HTR-8/SVneo (cell line): ENCODE measurements around the gene UBE2O.

Experiments used
- DNase-seq: peaks from one replicate; pipeline ENCODE4 v3.0.0; 2011; ENCODE audit warnings: low spot score, mixed read lengths; ENCODE audit not compliant: insufficient read length
- FAIRE-seq: peaks from 2 replicates; lab custom pipeline; 2011; peaks lifted over from hg19 to GRCh38; lab: Jason Lieb, UNC

Gene UBE2O

DNA sequence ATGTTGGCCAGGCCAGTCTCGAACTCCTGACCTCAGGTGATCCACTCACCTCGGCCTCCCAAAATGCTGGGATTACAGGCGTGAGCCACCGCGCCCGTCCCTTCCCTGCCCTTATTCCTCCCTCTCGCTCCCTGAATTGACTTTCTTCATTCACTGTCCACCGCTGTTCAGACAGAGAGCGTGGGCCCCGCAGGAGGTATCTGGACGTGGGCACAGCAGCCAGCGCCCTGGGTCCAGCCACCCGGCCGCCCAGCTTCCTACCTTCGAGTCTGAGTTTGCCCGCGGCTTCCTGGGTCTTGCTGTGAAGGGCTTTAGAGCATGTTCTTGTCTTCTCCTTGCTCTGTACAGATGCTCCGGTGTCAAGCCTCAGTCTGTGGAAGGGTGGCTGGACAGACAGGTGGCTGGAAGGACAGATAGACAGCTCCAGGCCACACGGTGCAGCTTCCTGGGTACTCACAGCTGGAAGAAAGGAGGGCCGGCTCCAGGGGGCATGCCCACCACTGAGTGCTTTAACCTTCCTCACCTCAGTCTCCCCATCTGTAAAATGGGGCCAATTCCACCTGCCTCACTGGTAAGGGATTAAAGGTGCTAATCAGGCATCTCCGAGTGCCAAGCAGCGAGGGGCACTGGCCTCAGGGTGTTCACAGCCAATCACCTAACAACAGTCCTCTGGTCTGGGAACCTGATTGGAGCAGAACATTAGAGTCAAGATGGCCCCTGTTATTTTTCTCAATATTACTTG is 34.7 kb upstream of the UBE2O start:
- DNase-seq: no peak
- no peak for FAIRE-seq

DNA sequence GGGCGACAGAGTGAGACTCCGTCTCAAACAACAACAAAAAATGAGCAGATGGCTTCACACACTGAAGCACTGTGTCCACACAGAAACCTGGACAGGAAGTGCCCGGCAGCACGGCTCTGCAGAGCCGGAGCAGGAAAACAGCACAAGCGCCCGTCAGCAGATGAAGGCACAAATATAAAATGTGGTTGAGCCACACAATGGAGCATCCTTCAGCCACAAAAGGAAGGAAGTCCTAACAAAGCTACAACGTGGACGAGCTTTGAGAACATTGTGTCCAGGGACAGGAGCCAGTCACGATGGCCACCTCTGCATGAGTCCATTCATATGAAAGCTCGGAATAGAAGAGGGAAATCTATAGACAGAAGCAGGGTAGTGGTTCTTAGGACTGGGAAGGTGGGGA is 32.6 kb upstream of the UBE2O start:
- no peak for DNase-seq

GRCh38 chr17:76484228-76484725 is 31.3 kb upstream of the UBE2O start:
- FAIRE-seq: no peak

More for the DNA sequence above, 32.6 kb upstream of the UBE2O start:
- no peak for FAIRE-seq

GRCh38 chr17:76481071-76481655 is 28.2 kb upstream of the UBE2O start:
- no peak for DNase-seq
- FAIRE-seq: no peak

More at GRCh38 chr17:76484228-76484725, 31.3 kb upstream of the UBE2O start:
- DNase-seq: no peak

- no peak for DNase-seq
- no peak for FAIRE-seq
Observed at GRCh38 chr17:76480632-76481031, 27.7 kb upstream of the UBE2O start.

DNA sequence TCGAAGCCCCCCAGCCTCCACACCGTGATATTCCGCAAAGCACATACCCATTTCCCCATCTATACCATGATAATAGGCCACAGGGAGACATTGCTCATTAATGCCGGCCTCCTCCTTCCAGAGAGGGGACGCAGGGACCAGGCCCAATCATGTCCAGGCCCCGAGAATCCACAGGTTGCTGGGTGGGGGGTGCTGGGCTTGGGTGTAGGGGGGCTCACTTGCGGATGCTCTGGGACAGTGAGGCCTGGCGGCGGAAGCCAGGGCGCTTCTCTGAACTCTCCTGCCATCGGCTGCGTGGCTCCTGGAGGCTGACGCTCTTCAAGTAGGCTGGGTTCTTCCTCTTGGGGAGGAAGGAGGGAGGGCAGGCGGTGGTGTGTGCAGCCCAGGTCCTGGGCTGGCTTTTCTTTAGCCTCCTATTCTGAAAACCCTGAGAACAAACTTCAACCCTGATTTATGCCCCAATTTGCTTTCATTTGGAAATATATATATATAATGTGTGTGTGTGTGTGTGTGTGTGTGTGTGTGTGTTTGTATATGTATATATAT is 26.6 kb upstream of the UBE2O start:
- DNase-seq: no peak
- FAIRE-seq: no peak

GRCh38 chr17:76478730-76479514 is 26.0 kb upstream of the UBE2O start:
- DNase-seq: no peak
- FAIRE-seq: peak; percentile 26

DNA sequence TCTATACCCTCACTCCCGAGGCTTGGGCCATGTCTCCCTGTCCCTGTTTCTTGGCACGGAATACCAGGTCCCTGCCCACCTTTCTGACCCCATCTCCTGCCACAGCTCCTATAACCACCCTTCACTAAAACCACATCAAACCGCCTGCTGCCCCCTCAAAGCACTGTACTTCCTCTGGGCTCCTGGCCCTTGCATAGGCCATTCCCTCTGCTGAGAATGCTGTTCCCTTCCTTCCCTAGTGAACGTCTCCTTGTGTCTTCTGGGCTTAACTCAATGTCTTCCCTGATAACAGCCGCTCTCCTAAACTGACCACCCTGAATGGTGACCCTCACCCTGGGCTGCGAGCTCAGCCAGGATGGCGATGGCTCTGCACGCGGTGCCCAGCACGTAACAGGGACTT is 25.1 kb upstream of the UBE2O start:
- no peak for FAIRE-seq

DNA sequence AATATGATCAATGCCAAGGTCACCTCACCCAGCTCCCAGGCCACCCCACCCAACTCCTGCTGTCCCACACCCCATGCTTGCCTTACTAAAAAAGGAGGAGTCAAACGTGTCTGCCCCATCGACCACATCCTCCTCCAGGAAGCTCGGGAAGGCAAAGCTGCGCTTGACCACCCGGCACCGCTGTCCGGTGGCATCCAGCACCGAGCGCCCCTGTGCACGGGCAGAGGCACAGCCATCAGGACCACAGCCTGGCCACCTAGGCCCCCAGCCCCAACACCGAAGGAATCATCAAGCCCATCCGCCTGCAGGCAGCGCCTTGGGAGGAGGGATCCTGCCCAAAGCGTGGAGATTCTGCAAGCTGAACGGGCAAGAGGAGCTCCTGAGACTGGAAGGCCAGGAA is 24.6 kb upstream of the UBE2O start:
- no peak for FAIRE-seq
- DNase-seq: no peak

More for the DNA sequence above, 25.1 kb upstream of the UBE2O start:
- no peak for DNase-seq

- no peak for DNase-seq
- no peak for FAIRE-seq
Observed at GRCh38 chr17:76476736-76477135, 23.8 kb upstream of the UBE2O start.

DNA sequence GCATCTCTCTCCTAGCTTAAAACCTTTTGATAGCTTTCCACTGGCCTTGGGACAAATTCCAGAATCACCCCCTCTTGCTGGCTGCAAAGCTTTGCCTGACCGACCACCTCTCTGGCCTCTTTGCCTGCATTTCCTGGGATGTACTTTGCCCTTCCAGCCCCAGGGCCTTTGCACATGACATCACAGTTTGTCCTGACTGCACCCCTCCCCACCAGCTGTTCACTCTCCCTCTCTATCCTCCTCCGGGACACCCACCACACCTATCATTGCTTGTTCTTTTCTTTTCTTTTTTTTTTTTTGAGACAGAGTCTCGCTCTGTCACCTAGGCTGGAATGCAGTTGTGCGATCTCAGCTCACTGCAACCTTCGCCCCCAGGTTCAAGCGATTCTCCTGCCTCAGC is 22.4 kb upstream of the UBE2O start:
- FAIRE-seq: no peak
- DNase-seq: no peak

GRCh38 chr17:76474894-76475293 is 21.9 kb upstream of the UBE2O start:
- peak; percentile 66 for FAIRE-seq
- no peak for DNase-seq

GRCh38 chr17:76474238-76474637 is 21.3 kb upstream of the UBE2O start:
- FAIRE-seq (no peak), DNase-seq (no peak)

GRCh38 chr17:76473541-76473985 is 20.6 kb upstream of the UBE2O start:
- DNase-seq (no peak), FAIRE-seq (no peak)

DNA sequence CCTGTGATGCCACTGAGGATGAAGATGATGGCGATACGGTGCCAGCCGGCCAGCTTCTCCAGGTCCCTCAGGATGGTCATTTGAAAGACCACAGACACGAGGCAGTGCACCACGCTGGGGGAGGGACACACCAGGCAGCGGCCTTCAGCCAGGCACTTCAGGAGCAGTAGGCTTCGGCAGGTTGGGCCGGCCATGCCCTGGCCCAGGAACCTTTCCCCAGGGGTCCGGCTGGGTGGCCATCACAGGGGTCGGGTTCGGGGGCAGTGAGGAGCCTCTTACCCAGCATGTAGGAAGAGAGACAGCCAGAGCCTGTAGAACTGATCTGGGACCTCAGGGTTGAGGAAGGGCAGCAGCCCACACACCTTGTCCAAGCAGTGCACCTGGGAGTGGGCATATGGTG is 19.8 kb upstream of the UBE2O start:
- DNase-seq: no peak
- FAIRE-seq: no peak

DNA sequence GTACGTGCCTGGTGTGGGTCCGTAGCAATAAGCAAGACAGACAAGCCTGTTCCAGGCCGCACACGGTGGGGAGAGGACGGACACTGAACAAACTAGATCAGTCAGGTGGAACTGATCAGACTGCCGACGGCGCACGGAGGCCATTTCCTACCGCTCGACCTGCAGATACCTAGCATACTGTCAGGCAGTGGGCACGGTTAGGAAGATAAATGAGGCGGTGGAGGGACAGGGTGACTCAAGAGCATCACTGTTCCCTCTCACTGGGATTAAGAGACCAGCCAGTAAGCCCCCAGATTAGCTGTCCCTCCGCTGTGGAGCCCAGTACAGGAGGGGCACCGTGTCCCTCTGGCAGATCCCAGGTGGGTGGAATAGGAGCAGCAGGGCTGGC is 19.3 kb upstream of the UBE2O start:
- no peak for DNase-seq
- FAIRE-seq: peak; percentile 49

GRCh38 chr17:76471498-76472257 is 18.7 kb upstream of the UBE2O start:
- FAIRE-seq: no peak
- DNase-seq: no peak

GRCh38 chr17:76469991-76470739 is 17.2 kb upstream of the UBE2O start:
- FAIRE-seq (peak; percentile 42), DNase-seq (no peak)
